ENCODE data around the gene POLL. TPM values are rescaled to one million over a fixed set of nuclear protein-coding genes. Genes with fewer than 3 reads are reported as not detected.

POLL gene
- total and polyA plus RNA-seq, 2 experiments from 2014 or later: 17.3 to 24.3 TPM

- Histone ChIP-seq H3K79me2 (replicated peaks; ENCODE audit: insufficient read depth) (no peaks in the 10 kb centered on the region), H3K4me1 (ENCODE audit: insufficient read depth) (peaks cover 21% of the 10 kb centered on the region), H3K27ac (ENCODE audit: low read depth) (no peak overlapping the region), H3K36me3 (ENCODE audit: insufficient read depth) (no peaks in the 10 kb centered on the region), H3K27me3 (ENCODE audit: insufficient read depth) (no peaks in the 10 kb centered on the region), H3K9me2 (ENCODE audit: insufficient read depth) (no peaks in the 10 kb centered on the region), H3K4me3 (no peak overlapping the region), H3K4me2 (no peak overlapping the region), H2AFZ (no peak overlapping the region), H4K20me1 (replicated peaks; ENCODE audit: insufficient read depth) (no peaks in the 10 kb centered on the region), H3F3A (replicated peaks; ENCODE audit: low read depth) (no peaks in the 10 kb centered on the region)
- ATAC-seq: no peak
- Mint-ChIP-seq H3K27me3 (ENCODE audit: insufficient read depth, low read depth, poor library complexity) (peaks cover 18% of the 10 kb centered on the region), H3K36me3 (ENCODE audit: low read depth) (peaks cover 21% of the 10 kb centered on the region; the same call in 2 of the 3 replicates), H3K4me3 (no peak overlapping the region), H3K4me1 (peaks cover 39% of the 10 kb centered on the region), H3K9me3 (no peaks in the 10 kb centered on the region), H3K27ac (no peak overlapping the region)
- TF ChIP-seq NANOG (IDR thresholded peaks at IDR 0.05; ENCODE audit: borderline replicate concordance) (no peak), STAT1 (IDR thresholded peaks at IDR 0.05; ENCODE audit: unreplicated experiment) (no peak), ETS1 (IDR thresholded peaks at IDR 0.05) (no peak), EZH2 (IDR thresholded peaks at IDR 0.05; ENCODE audit: low read depth, unreplicated experiment) (no peak), ZNF114 (CRISPR knock-in tag; IDR thresholded peaks at IDR 0.05) (no peak), JUNB (IDR thresholded peaks at IDR 0.05; ENCODE audit: unreplicated experiment) (no peak), REST (IDR thresholded peaks at IDR 0.05; ENCODE audit: unreplicated experiment) (no peak), ZNF462 (CRISPR knock-in tag; IDR thresholded peaks at IDR 0.05) (no peak), EZH2phosphoT487 (IDR thresholded peaks at IDR 0.05; ENCODE audit: unreplicated experiment) (no peak), CTCF (conservative IDR thresholded peaks at IDR 0.05; ENCODE audit: low read depth in 2 of 2) (no peak), CREB1 (CRISPR knock-in tag; IDR thresholded peaks at IDR 0.05; ENCODE audit: low read depth) (no peak), ZNF331 (CRISPR knock-in tag; IDR thresholded peaks at IDR 0.05; ENCODE audit: low read depth) (no peak), POLR2AphosphoS5 (IDR thresholded peaks at IDR 0.05; ENCODE audit: low read depth) (no peak)
- DNase-seq (ENCODE audit: low spot score): no peak
Observed at GRCh38 chr10:101612086-101612485, 24.0 kb upstream of the POLL start.

Data from GM23338 (cell line).